ENCODE measurements around the gene DYSF. TPM values are rescaled to one million over a fixed set of nuclear protein-coding genes. Genes with fewer than 3 reads are reported as not detected.
A peak's percentile ranks its signal among the peaks of the same experiment; 100 is the strongest.

DYSF gene
- total RNA-seq, 1 experiment from 2014 or later: 0.24 TPM

DNA sequence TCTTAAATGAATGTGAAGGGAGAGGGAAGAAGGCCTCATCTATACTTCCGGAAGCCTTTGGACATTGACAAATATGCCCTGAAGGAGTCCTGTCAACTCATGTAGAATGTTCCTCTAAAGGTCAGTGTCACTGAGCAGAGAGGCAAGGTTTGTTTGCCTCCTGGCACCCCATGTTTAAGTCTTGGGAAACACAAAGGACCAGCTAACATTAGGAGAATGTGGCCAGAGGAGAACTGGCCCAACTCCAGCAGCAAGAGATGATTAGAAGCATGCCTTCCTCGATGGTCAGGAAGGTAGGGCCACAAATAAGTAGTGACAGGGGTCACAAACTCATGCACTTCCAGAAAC is 5.7 kb downstream of the DYSF start:
- no peak for DNase-seq (ENCODE audit: low spot score)
- intact Hi-C loops (cut with micrococcal nuclease; ENCODE audit: unreplicated experiment): no loop called here
- TF ChIP-seq, protein P1, sequence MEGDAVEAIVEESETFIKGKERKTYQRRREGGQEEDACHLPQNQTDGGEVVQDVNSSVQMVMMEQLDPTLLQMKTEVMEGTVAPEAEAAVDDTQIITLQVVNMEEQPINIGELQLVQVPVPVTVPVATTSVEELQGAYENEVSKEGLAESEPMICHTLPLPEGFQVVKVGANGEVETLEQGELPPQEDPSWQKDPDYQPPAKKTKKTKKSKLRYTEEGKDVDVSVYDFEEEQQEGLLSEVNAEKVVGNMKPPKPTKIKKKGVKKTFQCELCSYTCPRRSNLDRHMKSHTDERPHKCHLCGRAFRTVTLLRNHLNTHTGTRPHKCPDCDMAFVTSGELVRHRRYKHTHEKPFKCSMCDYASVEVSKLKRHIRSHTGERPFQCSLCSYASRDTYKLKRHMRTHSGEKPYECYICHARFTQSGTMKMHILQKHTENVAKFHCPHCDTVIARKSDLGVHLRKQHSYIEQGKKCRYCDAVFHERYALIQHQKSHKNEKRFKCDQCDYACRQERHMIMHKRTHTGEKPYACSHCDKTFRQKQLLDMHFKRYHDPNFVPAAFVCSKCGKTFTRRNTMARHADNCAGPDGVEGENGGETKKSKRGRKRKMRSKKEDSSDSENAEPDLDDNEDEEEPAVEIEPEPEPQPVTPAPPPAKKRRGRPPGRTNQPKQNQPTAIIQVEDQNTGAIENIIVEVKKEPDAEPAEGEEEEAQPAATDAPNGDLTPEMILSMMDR (conservative IDR thresholded peaks at IDR 0.05; ENCODE audit: low read depth, low read length): no peak
- no peak overlapping the region for H3K4me3 ChIP-seq (ENCODE audit: low read depth, low read length, poor library complexity, severe bottlenecking)
- H3K9me3 ChIP-seq (ENCODE audit: low read depth, low read length, poor library complexity, severe bottlenecking): no peaks in the 10 kb centered on the region
- H3K36me3 ChIP-seq (ENCODE audit: insufficient read depth, low read length, poor library complexity, severe bottlenecking): no peaks in the 10 kb centered on the region
- ChIA-PET POLR2A (ENCODE audit: low non-redundant PET) (no interaction called here), CTCF (interaction anchor here (2.1 kb wide), 1 partner anchor 51 kb away, joined by 14 read pairs; no protein-coding TSS in a partner anchor)
- H3K27ac ChIP-seq (ENCODE audit: low read depth, low read length, poor library complexity, severe bottlenecking): no peak overlapping the region
- peaks cover 18% of the 10 kb centered on the region for H3K27me3 ChIP-seq (replicated peaks; ENCODE audit: insufficient read depth, low read depth, low read length, poor library complexity)
- H3K4me1 ChIP-seq (ENCODE audit: insufficient read depth, low read length, poor library complexity, severe bottlenecking): no peaks in the 10 kb centered on the region
- BruUV-seq (replicated peaks): no TSS peak

DNA sequence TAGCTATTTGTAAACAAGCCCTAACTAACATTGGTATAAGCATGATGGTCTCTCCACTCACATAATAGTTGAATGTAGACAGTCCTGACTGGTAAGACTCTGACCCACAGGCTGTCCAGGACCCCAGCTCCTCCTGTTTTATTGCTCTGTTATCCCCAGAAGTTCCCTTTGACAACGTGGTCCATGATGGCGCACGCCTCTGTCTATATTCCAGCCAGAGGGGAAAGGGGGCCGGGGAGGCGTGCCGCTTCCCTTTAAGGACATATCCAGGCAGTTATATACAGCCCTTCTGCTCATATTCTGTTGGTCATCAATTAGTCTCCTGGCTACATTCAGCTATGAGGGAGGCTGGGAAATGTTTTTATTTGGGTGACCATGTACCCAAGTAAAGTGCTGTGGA is 6.7 kb downstream of the DYSF start:
- no peak overlapping the region for H3K27ac ChIP-seq (ENCODE audit: low read depth, low read length, poor library complexity, severe bottlenecking)
- BruUV-seq (replicated peaks): no TSS peak
- no peaks in the 10 kb centered on the region for H3K4me1 ChIP-seq (ENCODE audit: insufficient read depth, low read length, poor library complexity, severe bottlenecking)
- no peaks in the 10 kb centered on the region for H3K36me3 ChIP-seq (ENCODE audit: insufficient read depth, low read length, poor library complexity, severe bottlenecking)
- no peak for DNase-seq (ENCODE audit: low spot score)
- H3K4me3 ChIP-seq (ENCODE audit: low read depth, low read length, poor library complexity, severe bottlenecking): no peak overlapping the region
- peaks cover 20% of the 10 kb centered on the region for H3K27me3 ChIP-seq (replicated peaks; ENCODE audit: insufficient read depth, low read depth, low read length, poor library complexity)
- no peak for TF ChIP-seq EZH2 (IDR thresholded peaks at IDR 0.05; ENCODE audit: borderline replicate concordance, low read depth, low read length, poor library complexity, severe bottlenecking)
- TF ChIP-seq, protein P1 (conservative IDR thresholded peaks at IDR 0.05; ENCODE audit: low read depth, low read length): no peak
- ChIA-PET CTCF (interaction anchor here (0.7 to 2.9 kb wide), 4 partner anchors 16 to 160 kb away, joined by 3 to 14 read pairs (median 8); no protein-coding TSS in a partner anchor), POLR2A (ENCODE audit: low non-redundant PET) (no interaction called here)
- H3K9me3 ChIP-seq (ENCODE audit: low read depth, low read length, poor library complexity, severe bottlenecking): no peaks in the 10 kb centered on the region
- intact Hi-C loops (cut with micrococcal nuclease; ENCODE audit: unreplicated experiment): no loop called here

DNA sequence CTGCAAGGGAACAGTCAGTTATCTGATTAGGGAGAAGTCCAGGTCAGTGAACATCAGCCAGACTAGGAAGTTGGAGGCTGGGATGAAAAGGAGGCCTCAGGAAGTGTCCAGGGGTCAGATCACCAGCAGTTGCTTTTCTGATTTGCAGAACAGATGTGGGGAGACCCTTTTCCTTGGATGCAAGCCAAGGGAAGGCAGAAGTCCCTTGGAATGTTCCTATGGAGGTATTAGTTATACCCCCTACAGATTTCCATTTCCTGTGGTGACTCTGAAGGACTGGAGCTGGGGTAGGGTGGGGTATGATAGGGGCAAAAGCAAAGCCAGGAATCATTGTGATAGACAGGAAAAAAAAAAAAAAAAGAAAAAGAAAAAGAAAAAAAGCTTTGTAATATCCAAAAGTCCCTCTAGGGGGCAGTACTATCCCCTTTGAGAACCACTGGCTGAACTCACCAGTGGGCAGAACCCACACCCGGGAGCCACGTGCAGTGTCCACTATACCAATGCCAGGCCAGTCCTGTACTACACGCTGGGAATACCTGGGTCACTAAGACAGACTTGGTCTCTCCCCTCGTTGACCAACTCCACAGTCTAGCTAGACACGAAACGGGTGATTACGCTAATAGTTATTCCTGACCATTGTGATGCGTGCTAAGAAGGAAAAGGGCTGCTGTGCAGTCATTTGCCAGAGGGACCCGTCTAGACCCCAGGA is 7.4 kb downstream of the DYSF start:
- CTCF ChIA-PET: interaction anchor here (0.5 to 2.9 kb wide), 9 partner anchors 17 to 677 kb away, joined by 3 to 14 read pairs (median 5); no protein-coding TSS in a partner anchor
- no peak for TF ChIP-seq EZH2 (IDR thresholded peaks at IDR 0.05; ENCODE audit: borderline replicate concordance, low read depth, low read length, poor library complexity, severe bottlenecking)
- TF ChIP-seq, protein P1 (conservative IDR thresholded peaks at IDR 0.05; ENCODE audit: low read depth, low read length): peak; percentile 82
- intact Hi-C loops (cut with micrococcal nuclease; ENCODE audit: unreplicated experiment): loop anchor here (1.0 kb wide), 1 partner anchor 50 kb away; no protein-coding TSS in a partner anchor
- Histone ChIP-seq H3K4me1 (ENCODE audit: insufficient read depth, low read length, poor library complexity, severe bottlenecking) (no peaks in the 10 kb centered on the region), H3K27ac (ENCODE audit: low read depth, low read length, poor library complexity, severe bottlenecking) (no peak overlapping the region), H3K27me3 (replicated peaks; ENCODE audit: insufficient read depth, low read depth, low read length, poor library complexity) (peaks cover 23% of the 10 kb centered on the region), H3K4me3 (ENCODE audit: low read depth, low read length, poor library complexity, severe bottlenecking) (no peak overlapping the region), H3K36me3 (ENCODE audit: insufficient read depth, low read length, poor library complexity, severe bottlenecking) (no peaks in the 10 kb centered on the region), H3K9me3 (ENCODE audit: low read depth, low read length, poor library complexity, severe bottlenecking) (no peaks in the 10 kb centered on the region)
- no TSS peak for BruUV-seq (replicated peaks)
- POLR2A ChIA-PET (ENCODE audit: low non-redundant PET): no interaction called here
- peak; percentile 61 for DNase-seq (ENCODE audit: low spot score)
